Gastrocnemius medialis (tissue), 4 donors: ENCODE measurements around the gene KLF3. TPM values are rescaled to one million over a fixed set of nuclear protein-coding genes. Genes with fewer than 3 reads are reported as not detected.
A peak's percentile ranks its signal among the peaks of the same experiment; 100 is the strongest.

Experiments
- ATAC-seq, 2 donors: fragments of 150-250 bp; one replicate each; pipeline ENCODE4 v1.9.1; 2016
- DNase-seq, 2 donors: peaks; one replicate each; pipeline ENCODE4 v3.0.0-alpha.2; 2019
- H3K27ac ChIP-seq, 4 donors: fragments of 200-600 bp; sonication (generic); 1 replicate in 1 of 4; 2 replicates in 3 of 4; pipeline ENCODE4 v1.5.1; 2016 to 2018; ENCODE audit warnings: mild to moderate bottlenecking in 2 of 4, moderate library complexity in 1 of 4
- H3K27me3 ChIP-seq, 3 donors: fragments of 200-600 bp; sonication (generic) in 2 of 3; 1 replicate in 1 of 3; 2 replicates in 2 of 3; pipeline versions ENCODE4 v1.5.1 to v1.6.0; 2016 to 2019; ENCODE audit warnings: mild to moderate bottlenecking in 1 of 3, moderate library complexity in 1 of 3
- H3K36me3 ChIP-seq, 2 donors: fragments of 200-600 bp; sonication (generic) in 1 of 2; one replicate each; pipeline ENCODE4 v1.5.1; 2017 to 2018
- H3K4me1 ChIP-seq, 2 donors: fragments of 200-600 bp; sonication (generic) in 1 of 2; one replicate each; pipeline ENCODE4 v1.5.1; 2016 to 2017; ENCODE audit warnings: mild to moderate bottlenecking in 2 of 2
- H3K4me3 ChIP-seq, 4 donors: fragments of 200-600 bp; sonication (generic) in 3 of 4; 1 replicate in 1 of 4; 2 replicates in 3 of 4; pipeline ENCODE4 v1.5.1; 2016 to 2019; ENCODE audit warnings: mild to moderate bottlenecking in 2 of 4
- H3K9me3 ChIP-seq, 3 donors: fragments of 200-600 bp; sonication (generic) in 2 of 3; 1 replicate in 1 of 3; 2 replicates in 2 of 3; pipeline ENCODE4 v1.5.1; 2016 to 2019
- POLR2A ChIP-seq, 2 donors: fragments of 450-650 bp; IDR thresholded peaks; one replicate each; pipeline ENCODE4 v1.6.1; 2017; ENCODE audit warnings: antibody characterized with exemption in 2 of 2, mild to moderate bottlenecking in 2 of 2, moderate library complexity in 2 of 2
- in situ Hi-C, 4 donors: fragments of 200-750 bp; cut with MboI; loops; one replicate each; pipeline versions ENCODE4 v1.15.0 to v1.8.0; 2017; ENCODE audit warnings: low sequenced_read_pairs in 4 of 4
- intact Hi-C: fragments of 100-400 bp; cut with DNase I; formaldehyde crosslinking; loops from one replicate; pipeline ENCODE4 v1.15.1; 2023; ENCODE audit warnings: low total_unique reads
- total RNA-seq, 4 donors: library from RNA; depleted of rRNA; stranded (reverse); fragments of >200 nt; gene quantifications; one replicate each; pipeline versions ENCODE4 v1.1.0 to v1.2.3, GENCODE V29; 2016
- TF ChIP-seq, protein P1 (sequence below), 5 experiments: fragments of 450-650 bp in 3 of 5; fragments of 200-600 bp in 2 of 5; sonication (generic) in 2 of 5; IDR thresholded peaks in 4 of 5; conservative IDR thresholded peaks in 1 of 5; 1 replicate in 4 of 5; 2 replicates in 1 of 5; pipeline ENCODE4 v1.5.1; 2016 to 2019; ENCODE audit warnings: antibody characterized with exemption in 5 of 5, mild to moderate bottlenecking in 3 of 5, moderate library complexity in 3 of 5

KLF3 gene
- total RNA-seq, 4 donors from 2014 or later, result 12.7 to 26.5 (median 19.4) TPM

DNA sequence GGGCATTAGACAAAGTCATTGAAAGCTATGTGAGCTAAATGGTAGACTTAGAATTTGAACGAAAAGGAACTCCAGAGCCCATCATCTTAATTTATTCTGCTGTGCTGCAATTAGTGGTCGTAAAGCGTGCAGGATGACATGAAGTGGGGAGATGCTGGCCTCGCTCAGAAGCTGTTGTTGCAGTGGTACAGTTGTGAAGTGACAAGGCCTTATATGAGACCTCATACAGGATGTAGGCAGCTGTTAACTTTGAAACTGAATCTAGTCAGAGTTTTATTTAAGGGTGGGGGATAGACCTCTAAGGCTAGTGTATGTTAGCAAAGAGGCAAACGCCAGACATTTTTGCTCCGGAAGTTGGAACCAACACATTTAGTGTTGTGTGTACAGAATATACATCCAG, 13.4 kb downstream of the KLF3 start:
- in situ Hi-C loops (loop anchor here in 3 of 4 donors (10.0 kb wide), 3 partner anchors 363 to 503 kb away; no protein-coding TSS in a partner anchor), intact Hi-C loops (loop anchor here (5.0 to 10.0 kb wide), 2 partner anchors 283 to 615 kb away; no protein-coding TSS in a partner anchor)
- Histone ChIP-seq H3K27ac (peak overlapping the region in 1 of 4 donors; percentile 1), H3K4me1 (peaks cover 75 to 86% of the 10 kb centered on the region in 2 donors), H3K9me3 (no peaks in the 10 kb centered on the region), H3K36me3 (peaks cover 0 to 11% of the 10 kb centered on the region in 2 donors), H3K4me3 (no peak overlapping the region), H3K27me3 (no peaks in the 10 kb centered on the region)
- ATAC-seq (no peak), DNase-seq (no peak)
- no peak for TF ChIP-seq POLR2A (IDR thresholded peaks at IDR 0.05)
- TF ChIP-seq, protein P1, sequence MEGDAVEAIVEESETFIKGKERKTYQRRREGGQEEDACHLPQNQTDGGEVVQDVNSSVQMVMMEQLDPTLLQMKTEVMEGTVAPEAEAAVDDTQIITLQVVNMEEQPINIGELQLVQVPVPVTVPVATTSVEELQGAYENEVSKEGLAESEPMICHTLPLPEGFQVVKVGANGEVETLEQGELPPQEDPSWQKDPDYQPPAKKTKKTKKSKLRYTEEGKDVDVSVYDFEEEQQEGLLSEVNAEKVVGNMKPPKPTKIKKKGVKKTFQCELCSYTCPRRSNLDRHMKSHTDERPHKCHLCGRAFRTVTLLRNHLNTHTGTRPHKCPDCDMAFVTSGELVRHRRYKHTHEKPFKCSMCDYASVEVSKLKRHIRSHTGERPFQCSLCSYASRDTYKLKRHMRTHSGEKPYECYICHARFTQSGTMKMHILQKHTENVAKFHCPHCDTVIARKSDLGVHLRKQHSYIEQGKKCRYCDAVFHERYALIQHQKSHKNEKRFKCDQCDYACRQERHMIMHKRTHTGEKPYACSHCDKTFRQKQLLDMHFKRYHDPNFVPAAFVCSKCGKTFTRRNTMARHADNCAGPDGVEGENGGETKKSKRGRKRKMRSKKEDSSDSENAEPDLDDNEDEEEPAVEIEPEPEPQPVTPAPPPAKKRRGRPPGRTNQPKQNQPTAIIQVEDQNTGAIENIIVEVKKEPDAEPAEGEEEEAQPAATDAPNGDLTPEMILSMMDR (IDR thresholded peaks at IDR 0.05 in 4 of 5, conservative IDR thresholded peaks at IDR 0.05 in 1 of 5), result no peak

DNA sequence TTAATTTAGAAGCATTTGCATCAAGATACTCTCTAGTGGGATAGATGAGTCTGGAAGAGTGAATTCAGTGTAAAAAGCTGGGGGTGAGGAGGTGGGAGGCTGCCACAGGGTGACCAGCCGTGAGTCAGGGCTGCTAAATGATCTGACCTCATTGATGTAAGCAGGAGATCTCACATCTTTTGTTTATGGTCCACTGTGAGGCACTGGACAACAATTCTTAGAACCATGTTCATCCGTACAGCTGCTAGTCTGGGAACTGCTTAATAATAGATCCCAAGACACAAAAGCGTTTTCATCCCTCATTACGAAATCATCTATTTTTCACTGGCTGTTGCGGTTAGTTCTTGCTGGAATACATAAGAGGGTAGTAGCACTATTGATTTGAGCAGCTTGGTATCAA, 14.1 kb downstream of the KLF3 start:
- H3K9me3 ChIP-seq, result no peaks in the 10 kb centered on the region
- intact Hi-C loops (loop anchor here (5.0 to 10.0 kb wide), 2 partner anchors 283 to 616 kb away; no protein-coding TSS in a partner anchor), in situ Hi-C loops (loop anchor here in 3 of 4 donors (10.0 kb wide), 3 partner anchors 363 to 503 kb away; no protein-coding TSS in a partner anchor)
- peaks cover 69 to 82% of the 10 kb centered on the region in 2 donors for H3K4me1 ChIP-seq
- H3K27me3 ChIP-seq, result no peaks in the 10 kb centered on the region
- H3K4me3 ChIP-seq, result no peak overlapping the region
- H3K27ac ChIP-seq, result peak overlapping the region in 2 of 4 donors; percentile 1 to 45
- peak; percentile 36 to 53 for ATAC-seq
- peaks cover 0 to 13% of the 10 kb centered on the region in 2 donors for H3K36me3 ChIP-seq
- DNase-seq, result no peak
- TF ChIP-seq, protein P1 (IDR thresholded peaks at IDR 0.05 in 4 of 5, conservative IDR thresholded peaks at IDR 0.05 in 1 of 5), result no peak
- no peak for TF ChIP-seq POLR2A (IDR thresholded peaks at IDR 0.05)

DNA sequence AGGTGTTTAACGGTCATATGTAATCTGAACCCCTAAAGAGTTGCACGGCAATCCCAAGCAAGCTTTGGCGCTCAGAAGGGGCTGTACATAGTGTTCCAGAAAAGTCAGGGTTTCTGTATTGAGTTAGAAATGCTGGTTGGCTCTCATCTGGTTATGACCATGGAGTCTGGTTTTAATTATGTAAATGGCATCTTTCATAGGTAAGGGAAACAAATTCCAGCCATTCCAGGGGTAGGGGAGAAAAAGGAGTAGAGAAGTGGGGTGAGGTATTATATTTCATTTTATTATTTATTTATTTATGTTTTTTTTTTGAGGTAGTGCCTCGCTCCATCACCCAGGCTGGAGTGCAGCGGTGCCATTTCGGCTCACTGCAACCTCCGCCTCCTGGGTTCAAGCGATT, 15.9 kb downstream of the KLF3 start:
- DNase-seq (no peak), ATAC-seq (no peak)
- Histone ChIP-seq H3K27ac (no peak overlapping the region), H3K4me3 (no peak overlapping the region), H3K9me3 (no peaks in the 10 kb centered on the region), H3K27me3 (no peaks in the 10 kb centered on the region), H3K36me3 (peaks cover 0 to 22% of the 10 kb centered on the region in 2 donors), H3K4me1 (peaks cover 54 to 70% of the 10 kb centered on the region in 2 donors)
- in situ Hi-C loops (loop anchor here in 3 of 4 donors (10.0 kb wide), 3 partner anchors 365 to 505 kb away; no protein-coding TSS in a partner anchor), intact Hi-C loops (loop anchor here (5.0 to 10.0 kb wide), 2 partner anchors 285 to 618 kb away; no protein-coding TSS in a partner anchor)
- TF ChIP-seq, protein P1 (IDR thresholded peaks at IDR 0.05 in 4 of 5, conservative IDR thresholded peaks at IDR 0.05 in 1 of 5), result no peak
- no peak for TF ChIP-seq POLR2A (IDR thresholded peaks at IDR 0.05)

DNA sequence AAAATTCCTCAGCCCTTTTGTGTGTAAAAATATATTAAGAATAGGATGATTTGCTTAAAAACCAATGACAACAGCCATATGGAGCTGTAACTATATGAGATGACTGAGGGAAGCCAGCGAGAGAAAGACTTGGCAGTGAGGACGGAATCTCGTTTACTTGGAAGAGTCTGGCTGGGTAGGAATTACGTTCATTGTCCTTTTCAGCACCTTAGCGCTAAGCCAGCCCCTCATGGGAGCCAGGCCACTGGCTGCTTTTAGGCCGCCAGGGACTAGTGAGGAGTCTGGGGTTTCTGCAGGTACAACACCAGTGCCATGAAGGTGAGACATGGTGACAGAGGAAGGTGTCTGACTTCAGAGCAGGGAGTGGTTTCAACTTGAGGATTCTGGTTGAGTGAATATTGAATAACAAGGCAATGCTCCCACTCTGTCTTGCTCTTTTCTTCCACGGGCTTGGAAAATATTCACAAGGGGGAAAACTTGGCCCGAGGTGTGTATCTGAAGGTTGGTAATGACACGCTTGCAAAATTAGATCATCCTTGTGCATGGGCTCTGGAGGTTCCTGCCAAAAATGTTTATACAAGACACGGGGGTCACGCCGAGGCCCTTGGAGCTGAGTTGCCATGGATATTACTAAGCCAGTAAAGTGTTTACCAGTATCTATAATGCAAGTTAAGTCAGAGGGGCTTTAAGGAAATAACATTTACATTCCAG, 17.4 kb downstream of the KLF3 start:
- H3K27ac ChIP-seq, result peak overlapping the region in 2 of 4 donors; percentile 1 to 11
- TF ChIP-seq POLR2A (IDR thresholded peaks at IDR 0.05), result no peak
- TF ChIP-seq, protein P1 (IDR thresholded peaks at IDR 0.05 in 4 of 5, conservative IDR thresholded peaks at IDR 0.05 in 1 of 5), result no peak
- peaks cover 50 to 66% of the 10 kb centered on the region in 2 donors for H3K4me1 ChIP-seq
- H3K27me3 ChIP-seq, result no peaks in the 10 kb centered on the region
- H3K4me3 ChIP-seq, result no peak overlapping the region
- DNase-seq (no peak), ATAC-seq (no peak)
- intact Hi-C loops (no loop called here), in situ Hi-C loops (no loop called here)
- no peaks in the 10 kb centered on the region for H3K9me3 ChIP-seq
- H3K36me3 ChIP-seq, result peaks cover 0 to 22% of the 10 kb centered on the region in 2 donors
